ENCODE results near the gene TRMT10A.

DNA sequence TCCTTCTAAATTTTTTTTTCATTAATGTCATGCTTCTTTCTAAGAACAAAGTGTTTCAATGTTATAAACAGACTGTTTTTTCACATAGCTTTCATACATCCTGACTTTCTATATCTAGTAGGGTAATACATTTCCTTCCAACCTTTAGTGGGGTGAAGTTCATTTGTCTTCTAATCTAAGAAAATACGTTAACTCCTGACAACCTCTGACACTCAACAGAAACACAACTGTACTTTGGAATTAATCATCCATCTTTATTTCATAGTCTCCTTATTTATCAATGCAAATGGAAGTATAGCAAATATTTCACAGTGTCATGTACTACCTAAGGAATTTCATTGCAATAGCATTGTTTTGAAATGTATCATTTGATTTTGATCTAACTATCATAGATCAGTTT lies 8.0 kb upstream of the TRMT10A start:
- TF ChIP-seq, protein P1, sequence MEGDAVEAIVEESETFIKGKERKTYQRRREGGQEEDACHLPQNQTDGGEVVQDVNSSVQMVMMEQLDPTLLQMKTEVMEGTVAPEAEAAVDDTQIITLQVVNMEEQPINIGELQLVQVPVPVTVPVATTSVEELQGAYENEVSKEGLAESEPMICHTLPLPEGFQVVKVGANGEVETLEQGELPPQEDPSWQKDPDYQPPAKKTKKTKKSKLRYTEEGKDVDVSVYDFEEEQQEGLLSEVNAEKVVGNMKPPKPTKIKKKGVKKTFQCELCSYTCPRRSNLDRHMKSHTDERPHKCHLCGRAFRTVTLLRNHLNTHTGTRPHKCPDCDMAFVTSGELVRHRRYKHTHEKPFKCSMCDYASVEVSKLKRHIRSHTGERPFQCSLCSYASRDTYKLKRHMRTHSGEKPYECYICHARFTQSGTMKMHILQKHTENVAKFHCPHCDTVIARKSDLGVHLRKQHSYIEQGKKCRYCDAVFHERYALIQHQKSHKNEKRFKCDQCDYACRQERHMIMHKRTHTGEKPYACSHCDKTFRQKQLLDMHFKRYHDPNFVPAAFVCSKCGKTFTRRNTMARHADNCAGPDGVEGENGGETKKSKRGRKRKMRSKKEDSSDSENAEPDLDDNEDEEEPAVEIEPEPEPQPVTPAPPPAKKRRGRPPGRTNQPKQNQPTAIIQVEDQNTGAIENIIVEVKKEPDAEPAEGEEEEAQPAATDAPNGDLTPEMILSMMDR (IDR thresholded peaks at IDR 0.05) = no peak
- TF ChIP-seq POLR2A (IDR thresholded peaks at IDR 0.05) (no peak), EP300 (IDR thresholded peaks at IDR 0.05) (no peak)
